Activated naive CD8-positive, alpha-beta T cell treated with anti-CD3 and anti-CD28 coated beads, Interleukin-2, amount 50 U/mL, for 24 hours (primary cell): Measurements from ENCODE around the gene EBF3.

Source experiments
- ATAC-seq: fragments of 150-1000 bp; cut with Tn5 transposase; one replicate; pipeline ENCODE4 v1.10.0; 2021
- DNase-seq: peaks from one replicate; pipeline ENCODE4 v3.0.0; 2021
- H3K27ac Mint-ChIP-seq: one replicate; pipeline ENCODE4 v1.8.0; 2021; ENCODE audit warnings: mild to moderate bottlenecking, mixed read lengths
- H3K27me3 Mint-ChIP-seq: one replicate; pipeline ENCODE4 v1.8.0; 2021; ENCODE audit warnings: mixed read lengths
- H3K36me3 Mint-ChIP-seq: one replicate; pipeline ENCODE4 v1.8.0; 2021; ENCODE audit warnings: low read depth, mixed read lengths
- H3K4me1 Mint-ChIP-seq: one replicate; pipeline ENCODE4 v1.8.0; 2021; ENCODE audit warnings: mixed read lengths
- H3K4me3 Mint-ChIP-seq: one replicate; pipeline ENCODE4 v1.8.0; 2021; ENCODE audit warnings: mild to moderate bottlenecking, moderate library complexity, mixed read lengths
- H3K9me3 Mint-ChIP-seq: one replicate; pipeline ENCODE4 v1.8.0; 2021; ENCODE audit warnings: mixed read lengths

The EBF3 gene

GRCh38 chr10:129945941-129946760 is 17.9 kb downstream of the EBF3 start:
- peaks cover 15% of the 10 kb centered on the region for H3K27me3 Mint-ChIP-seq
- no peak overlapping the region for H3K4me3 Mint-ChIP-seq
- H3K9me3 Mint-ChIP-seq = no peaks in the 10 kb centered on the region
- H3K4me1 Mint-ChIP-seq = no peaks in the 10 kb centered on the region
- H3K36me3 Mint-ChIP-seq = no peaks in the 10 kb centered on the region
- ATAC-seq (no peak), DNase-seq (no peak)
- no peak overlapping the region for H3K27ac Mint-ChIP-seq

DNA sequence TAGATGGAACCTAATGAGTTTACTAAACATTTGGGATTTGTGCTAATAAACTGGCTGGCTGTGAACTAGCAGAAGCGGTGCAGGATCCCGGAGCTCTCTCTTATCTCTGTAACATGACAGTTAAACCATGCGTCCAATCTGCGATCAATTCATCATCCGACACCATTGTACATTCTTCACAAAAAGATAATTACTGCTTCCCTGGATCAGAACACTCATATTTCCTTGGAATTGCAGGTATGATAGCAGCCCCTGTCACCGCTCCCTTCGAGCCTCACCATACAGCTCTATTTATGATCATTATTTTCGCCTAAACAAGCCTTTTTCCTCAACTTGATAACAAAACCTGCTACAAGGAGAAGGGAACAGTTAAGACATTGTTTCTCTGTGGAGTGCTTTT is 18.5 kb downstream of the EBF3 start:
- no peak overlapping the region for H3K4me3 Mint-ChIP-seq
- no peak for DNase-seq
- no peaks in the 10 kb centered on the region for H3K9me3 Mint-ChIP-seq
- H3K4me1 Mint-ChIP-seq = no peaks in the 10 kb centered on the region
- no peak overlapping the region for H3K27ac Mint-ChIP-seq
- H3K36me3 Mint-ChIP-seq = no peaks in the 10 kb centered on the region
- no peak for ATAC-seq
- peaks cover 13% of the 10 kb centered on the region for H3K27me3 Mint-ChIP-seq

DNA sequence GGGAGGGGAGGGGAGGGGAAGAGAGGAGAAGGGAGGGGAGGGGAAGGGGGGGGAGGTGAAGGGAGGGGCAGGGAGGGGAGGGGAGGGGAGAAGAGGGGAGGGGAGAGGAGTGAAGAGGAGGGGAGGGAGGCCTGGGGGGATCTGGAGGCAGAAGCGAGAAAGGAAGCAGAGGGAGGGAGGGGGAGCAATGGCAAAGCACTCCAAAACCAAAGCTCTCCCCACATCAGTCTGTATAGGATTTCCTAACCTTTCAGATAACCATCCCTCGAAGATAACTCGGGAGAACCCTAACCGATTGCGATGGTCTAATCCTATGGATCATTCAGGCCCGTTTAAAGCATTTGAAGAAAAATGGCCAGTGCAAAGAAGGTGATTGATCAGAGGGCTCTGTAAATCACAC is 19.0 kb downstream of the EBF3 start:
- ATAC-seq (no peak), DNase-seq (no peak)
- no peaks in the 10 kb centered on the region for H3K9me3 Mint-ChIP-seq
- H3K4me3 Mint-ChIP-seq = no peak overlapping the region
- no peak overlapping the region for H3K27ac Mint-ChIP-seq
- peaks cover 8% of the 10 kb centered on the region for H3K27me3 Mint-ChIP-seq
- H3K4me1 Mint-ChIP-seq = no peaks in the 10 kb centered on the region
- H3K36me3 Mint-ChIP-seq = no peaks in the 10 kb centered on the region

- no peak for DNase-seq
- Mint-ChIP-seq H3K9me3 (no peaks in the 10 kb centered on the region), H3K4me1 (no peaks in the 10 kb centered on the region), H3K27ac (no peak overlapping the region), H3K27me3 (peaks cover 8% of the 10 kb centered on the region), H3K36me3 (no peaks in the 10 kb centered on the region), H3K4me3 (no peak overlapping the region)
- ATAC-seq = no peak
Observed at GRCh38 chr10:129944456-129944855, 19.6 kb downstream of the EBF3 start.

DNA sequence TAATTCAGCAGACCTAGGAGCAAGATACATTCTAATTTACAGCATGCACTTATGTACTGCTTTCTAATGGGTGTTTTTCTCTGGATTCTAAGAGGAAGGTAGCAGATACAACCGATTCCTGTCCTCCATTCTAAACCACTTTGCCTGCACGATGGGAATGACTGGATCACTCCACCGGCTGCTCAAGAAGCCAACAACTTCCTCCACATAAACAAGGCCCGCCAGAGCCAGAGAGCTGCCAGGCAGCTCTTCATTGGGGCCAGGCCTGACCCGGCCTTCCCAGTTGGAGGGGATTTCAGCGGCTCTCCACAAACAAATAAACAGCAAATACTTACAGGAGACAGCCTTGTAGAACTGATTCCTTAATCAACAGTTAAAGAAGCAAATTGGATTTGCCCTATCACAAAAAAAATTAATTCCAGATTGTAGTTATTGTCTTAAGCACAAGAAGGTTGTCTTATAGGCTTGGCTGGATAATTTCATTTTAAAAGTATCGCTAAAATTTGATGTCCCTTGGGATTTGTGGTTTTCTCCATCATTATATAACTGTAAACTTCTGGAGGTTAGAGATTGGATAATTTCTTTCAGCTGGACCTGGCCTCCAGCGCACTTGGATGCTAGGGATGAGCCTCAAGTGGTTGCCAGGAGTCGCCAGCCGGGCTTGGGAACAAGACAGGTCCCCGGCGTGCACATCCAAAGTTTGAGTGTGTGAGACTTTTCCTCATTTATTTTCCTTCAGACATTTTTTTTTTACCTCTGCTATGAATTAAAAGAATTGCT is 20.9 kb downstream of the EBF3 start:
- DNase-seq (no peak), ATAC-seq (no peak)
- Mint-ChIP-seq H3K36me3 (no peaks in the 10 kb centered on the region), H3K27me3 (peaks cover 6% of the 10 kb centered on the region), H3K9me3 (no peaks in the 10 kb centered on the region), H3K4me1 (no peaks in the 10 kb centered on the region), H3K27ac (no peak overlapping the region), H3K4me3 (no peak overlapping the region)

GRCh38 chr10:129942391-129942790 is 21.7 kb downstream of the EBF3 start:
- Mint-ChIP-seq H3K4me1 (no peaks in the 10 kb centered on the region), H3K27me3 (peaks cover 6% of the 10 kb centered on the region), H3K9me3 (no peaks in the 10 kb centered on the region), H3K36me3 (no peaks in the 10 kb centered on the region), H3K27ac (no peak overlapping the region), H3K4me3 (no peak overlapping the region)
- ATAC-seq (no peak), DNase-seq (no peak)

- Mint-ChIP-seq H3K36me3 (no peaks in the 10 kb centered on the region), H3K9me3 (no peaks in the 10 kb centered on the region), H3K27me3 (peaks cover 6% of the 10 kb centered on the region), H3K4me1 (no peaks in the 10 kb centered on the region), H3K27ac (no peak overlapping the region), H3K4me3 (no peak overlapping the region)
- ATAC-seq = no peak
- no peak for DNase-seq
Observed at GRCh38 chr10:129942019-129942277, 22.1 kb downstream of the EBF3 start.

- no peak overlapping the region for H3K27ac Mint-ChIP-seq
- H3K27me3 Mint-ChIP-seq = peaks cover 6% of the 10 kb centered on the region
- ATAC-seq (no peak), DNase-seq (no peak)
- H3K36me3 Mint-ChIP-seq = no peaks in the 10 kb centered on the region
- no peak overlapping the region for H3K4me3 Mint-ChIP-seq
- H3K9me3 Mint-ChIP-seq = no peaks in the 10 kb centered on the region
- no peaks in the 10 kb centered on the region for H3K4me1 Mint-ChIP-seq
Observed at GRCh38 chr10:129941199-129942018, 22.7 kb downstream of the EBF3 start.

GRCh38 chr10:129940617-129941198 is 23.4 kb downstream of the EBF3 start:
- Mint-ChIP-seq H3K36me3 (no peaks in the 10 kb centered on the region), H3K9me3 (no peaks in the 10 kb centered on the region), H3K27ac (no peak overlapping the region), H3K4me3 (no peak overlapping the region), H3K4me1 (no peaks in the 10 kb centered on the region), H3K27me3 (peaks cover 6% of the 10 kb centered on the region)
- ATAC-seq = no peak
- DNase-seq = no peak

DNA sequence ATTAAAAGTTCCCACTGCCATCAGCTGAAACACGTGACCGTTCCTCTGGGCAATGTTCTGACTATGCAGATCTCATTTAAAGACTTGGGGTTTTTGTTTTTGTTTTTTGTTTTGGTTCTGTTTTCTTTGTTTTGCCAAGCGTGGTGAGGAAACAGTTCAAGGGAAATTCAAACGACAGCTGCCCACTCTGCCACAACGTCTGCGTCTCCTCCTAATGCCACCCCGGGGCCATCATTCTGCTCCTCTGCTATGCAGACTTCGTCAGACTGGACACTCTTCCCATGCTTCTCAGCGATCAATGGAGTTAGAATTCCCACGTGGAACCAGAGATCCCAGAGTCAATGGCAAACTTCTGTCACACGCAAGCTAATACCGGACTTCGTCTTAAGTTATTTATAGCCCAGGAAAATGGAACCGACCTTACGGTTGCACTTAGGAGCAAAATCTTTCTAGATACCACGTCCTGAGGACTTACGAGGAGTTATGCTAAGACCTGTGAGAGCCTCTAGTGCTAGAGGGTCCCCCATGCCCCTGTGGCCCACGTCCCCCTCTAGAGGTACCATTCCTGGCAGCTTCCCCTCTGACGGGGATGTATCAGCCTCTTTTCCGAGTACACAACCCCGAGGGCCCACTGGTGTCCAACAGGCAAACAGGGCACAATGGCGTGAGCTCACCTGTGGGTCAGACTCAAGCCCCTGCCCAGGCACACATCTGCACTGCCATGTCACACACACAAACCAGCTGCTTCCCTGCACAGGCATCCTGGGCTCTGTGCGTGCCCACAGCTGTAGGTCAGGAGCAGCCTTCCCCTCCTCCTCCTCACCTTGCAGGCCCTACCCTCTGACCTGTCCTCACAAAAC is 24.4 kb downstream of the EBF3 start:
- Mint-ChIP-seq H3K4me3 (no peak overlapping the region), H3K4me1 (no peaks in the 10 kb centered on the region), H3K27me3 (peaks cover 6% of the 10 kb centered on the region), H3K36me3 (no peaks in the 10 kb centered on the region), H3K27ac (no peak overlapping the region), H3K9me3 (no peaks in the 10 kb centered on the region)
- DNase-seq (no peak), ATAC-seq (no peak)

- H3K36me3 Mint-ChIP-seq = no peaks in the 10 kb centered on the region
- H3K27ac Mint-ChIP-seq = no peak overlapping the region
- H3K4me1 Mint-ChIP-seq = no peaks in the 10 kb centered on the region
- DNase-seq (no peak), ATAC-seq (no peak)
- H3K27me3 Mint-ChIP-seq = peaks cover 2% of the 10 kb centered on the region
- H3K9me3 Mint-ChIP-seq = no peaks in the 10 kb centered on the region
- no peak overlapping the region for H3K4me3 Mint-ChIP-seq
Observed at GRCh38 chr10:129938460-129938859, 25.6 kb downstream of the EBF3 start.

GRCh38 chr10:129937351-129937751 is 26.7 kb downstream of the EBF3 start:
- ATAC-seq = no peak
- H3K9me3 Mint-ChIP-seq = no peaks in the 10 kb centered on the region
- peaks cover 2% of the 10 kb centered on the region for H3K27me3 Mint-ChIP-seq
- no peaks in the 10 kb centered on the region for H3K4me1 Mint-ChIP-seq
- H3K27ac Mint-ChIP-seq = no peak overlapping the region
- no peaks in the 10 kb centered on the region for H3K36me3 Mint-ChIP-seq
- no peak for DNase-seq
- H3K4me3 Mint-ChIP-seq = no peak overlapping the region

DNA sequence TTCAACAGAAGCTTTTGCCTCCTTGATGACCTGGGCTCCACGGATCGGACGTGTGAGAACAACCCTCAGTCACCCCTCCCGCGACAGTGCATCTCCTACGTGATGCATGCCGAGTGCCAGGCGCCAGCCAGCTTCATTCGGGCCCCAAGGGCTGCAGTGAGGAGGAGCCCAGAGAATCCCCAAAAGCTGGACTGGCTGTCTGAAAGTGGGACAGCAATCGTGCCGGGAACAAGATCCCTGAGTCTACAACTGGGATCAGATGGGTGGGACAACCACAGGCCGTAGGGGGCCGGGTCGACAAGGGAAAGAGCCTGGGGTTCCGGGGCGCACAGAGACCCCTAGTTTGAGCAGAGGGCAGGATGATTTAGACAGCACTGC is 27.2 kb downstream of the EBF3 start:
- Mint-ChIP-seq H3K4me1 (no peaks in the 10 kb centered on the region), H3K9me3 (no peaks in the 10 kb centered on the region), H3K4me3 (no peak overlapping the region), H3K27ac (no peak overlapping the region), H3K36me3 (no peaks in the 10 kb centered on the region), H3K27me3 (peaks cover 2% of the 10 kb centered on the region)
- no peak for DNase-seq
- no peak for ATAC-seq
